Measurements from ENCODE around the gene ADGRE2.

- TF ChIP-seq CTCF (IDR thresholded peaks at IDR 0.05; ENCODE audit: low read depth, low read length) (no peak), EZH2phosphoT487 (IDR thresholded peaks at IDR 0.05; ENCODE audit: low read depth) (no peak)
These were observed 5.9 kb downstream of the ADGRE2 start for GRCh38 chr19:14772467-14772866.
